OCI-LY7 (cell line): Measurements from ENCODE around the gene CDH12. TPM values are rescaled to one million over a fixed set of nuclear protein-coding genes. Genes with fewer than 3 reads are reported as not detected.

ENCODE experiments used
- BruUV-seq: library from RNA; stranded (reverse); fragments of 400-500 nt; replicated peaks from 2 replicates; lab custom pipeline; 2021; lab: Mats Ljungman, UMichigan
- CTCF ChIA-PET: fragments of 300-600 bp; sonication (Branson Sonifier 250); formaldehyde crosslinking; loops from one replicate; lab custom pipeline; 2022; ENCODE audit warnings: antibody characterized with exemption; ENCODE audit not compliant: unreplicated experiment; lab: Charles Lee
- POLR2A ChIA-PET: fragments of 300-600 bp; sonication (Branson Sonifier 250); formaldehyde crosslinking; loops from one replicate; lab custom pipeline; 2022; ENCODE audit warnings: antibody characterized with exemption; lab: Charles Lee
- DNase-seq: peaks from one replicate; pipeline ENCODE4 v3.0.0-alpha.2; 2015; ENCODE audit warnings: low spot score
- H2AFZ ChIP-seq: fragments of 200-600 bp; sonication (generic), shearing (Covaris generic); 2 replicates; pipeline ENCODE4 v1.6.1; 2014; ENCODE audit warnings: mild to moderate bottlenecking, antibody characterized with exemption, low read length, moderate library complexity
- H3K27ac ChIP-seq: fragments of 200-600 bp; sonication (generic); 2 replicates; pipeline ENCODE4 v1.5.1; 2014; ENCODE audit warnings: mixed run types, low read depth, mild to moderate bottlenecking, moderate library complexity, low read length, inconsistent platforms; ENCODE audit not compliant: poor library complexity, severe bottlenecking
- H3K36me3 ChIP-seq: fragments of 200-600 bp; sonication (generic); 2 replicates; pipeline ENCODE4 v1.6.1; 2014; ENCODE audit warnings: mild to moderate bottlenecking, antibody characterized with exemption, low read length, moderate library complexity, mixed read lengths; ENCODE audit not compliant: insufficient read depth
- H3K4me1 ChIP-seq: fragments of 200-600 bp; sonication (generic); 2 replicates; pipeline ENCODE4 v1.5.1; 2014; ENCODE audit warnings: mild to moderate bottlenecking, low read length; ENCODE audit not compliant: insufficient read depth, poor library complexity, severe bottlenecking
- H3K4me2 ChIP-seq: fragments of 200-600 bp; sonication (generic); 2 replicates; pipeline ENCODE4 v1.6.1; 2014; ENCODE audit warnings: mild to moderate bottlenecking, low read length
- H3K4me3 ChIP-seq: fragments of 200-600 bp; sonication (generic); 2 replicates; pipeline ENCODE4 v1.5.1; 2014; ENCODE audit warnings: mild to moderate bottlenecking, low read depth, low read length; ENCODE audit not compliant: poor library complexity, severe bottlenecking
- H3K79me2 ChIP-seq: fragments of 200-600 bp; sonication (generic); 2 replicates; pipeline ENCODE4 v1.6.1; 2016; ENCODE audit warnings: low read depth, mild to moderate bottlenecking, low read length, moderate library complexity, mixed read lengths; ENCODE audit not compliant: insufficient read depth
- H3K9me2 ChIP-seq: fragments of 200-600 bp; sonication (generic); 2 replicates; pipeline ENCODE4 v1.6.1; 2016; ENCODE audit warnings: mild to moderate bottlenecking, low read length, mixed read lengths; ENCODE audit not compliant: insufficient read depth
- H3K9me3 ChIP-seq: fragments of 200-600 bp; sonication (generic); 2 replicates; pipeline ENCODE4 v1.6.1; 2014; ENCODE audit warnings: mild to moderate bottlenecking, mixed run types, low read length, mixed read lengths
- H4K20me1 ChIP-seq: fragments of 200-600 bp; sonication (generic); 2 replicates; pipeline ENCODE4 v1.6.1; 2014; ENCODE audit warnings: mild to moderate bottlenecking, antibody characterized with exemption, low read length, moderate library complexity, mixed read lengths; ENCODE audit not compliant: insufficient read depth
- EZH2phosphoT487 ChIP-seq: fragments of 200-600 bp; sonication (generic); IDR thresholded peaks from 2 replicates; pipeline ENCODE4 v1.6.1; 2018; ENCODE audit warnings: low read depth, borderline replicate concordance, mild to moderate bottlenecking, mixed run types, antibody characterized with exemption, low read length, moderate library complexity, mixed read lengths
- intact Hi-C: fragments of 100-400 bp; cut with micrococcal nuclease; formaldehyde crosslinking; loops from one replicate; pipeline ENCODE4 v1.10.0; 2022; ENCODE audit not compliant: unreplicated experiment
- total RNA-seq, 2 experiments: library from RNA; depleted of rRNA in 1 of 2; stranded (reverse); fragments of >200 nt in 1 of 2; shearing (Covaris generic) in 1 of 2; gene quantifications; 2 replicates each; pipeline ENCODE4 v1.2.3, GENCODE V29; 2014 to 2022
- TF ChIP-seq, protein P1 (sequence below): fragments of 200-600 bp; sonication (generic); conservative IDR thresholded peaks from 2 replicates; pipeline ENCODE4 v1.5.1; 2014; ENCODE audit warnings: mild to moderate bottlenecking, antibody characterized with exemption, low read length, moderate library complexity, mixed read lengths

Gene CDH12
- total RNA-seq, 2 experiments from 2014 or later: not detected

DNA sequence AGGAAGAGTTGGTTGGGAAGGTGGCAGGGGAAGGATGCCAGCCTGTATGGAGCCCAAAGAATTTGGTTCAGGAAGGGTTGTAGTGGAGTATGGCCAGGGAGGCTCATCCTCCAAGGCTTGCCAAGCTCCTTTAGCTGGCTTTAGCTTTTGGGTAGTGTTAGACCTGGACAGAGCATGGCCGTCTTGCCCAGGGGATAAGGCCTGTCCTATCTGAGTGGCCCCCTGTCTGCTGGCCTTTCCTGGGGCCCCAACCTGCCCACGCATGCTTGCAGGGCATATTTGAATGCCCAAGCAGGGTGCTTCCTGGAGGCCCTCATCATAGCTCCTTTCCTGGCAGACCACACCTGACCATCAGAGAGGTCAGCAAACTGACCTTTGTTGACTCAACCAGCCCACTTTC lies 227.7 kb downstream of the CDH12 start:
- Histone ChIP-seq H3K27ac (no peak overlapping the region), H2AFZ (no peak overlapping the region), H3K4me1 (no peaks in the 10 kb centered on the region), H3K4me2 (no peak overlapping the region), H3K4me3 (no peak overlapping the region), H4K20me1 (no peaks in the 10 kb centered on the region), H3K79me2 (no peaks in the 10 kb centered on the region), H3K9me2 (no peaks in the 10 kb centered on the region), H3K9me3 (no peaks in the 10 kb centered on the region), H3K36me3 (no peaks in the 10 kb centered on the region)
- POLR2A ChIA-PET: no interaction called here
- TF ChIP-seq EZH2phosphoT487: no peak
- TF ChIP-seq, protein P1, sequence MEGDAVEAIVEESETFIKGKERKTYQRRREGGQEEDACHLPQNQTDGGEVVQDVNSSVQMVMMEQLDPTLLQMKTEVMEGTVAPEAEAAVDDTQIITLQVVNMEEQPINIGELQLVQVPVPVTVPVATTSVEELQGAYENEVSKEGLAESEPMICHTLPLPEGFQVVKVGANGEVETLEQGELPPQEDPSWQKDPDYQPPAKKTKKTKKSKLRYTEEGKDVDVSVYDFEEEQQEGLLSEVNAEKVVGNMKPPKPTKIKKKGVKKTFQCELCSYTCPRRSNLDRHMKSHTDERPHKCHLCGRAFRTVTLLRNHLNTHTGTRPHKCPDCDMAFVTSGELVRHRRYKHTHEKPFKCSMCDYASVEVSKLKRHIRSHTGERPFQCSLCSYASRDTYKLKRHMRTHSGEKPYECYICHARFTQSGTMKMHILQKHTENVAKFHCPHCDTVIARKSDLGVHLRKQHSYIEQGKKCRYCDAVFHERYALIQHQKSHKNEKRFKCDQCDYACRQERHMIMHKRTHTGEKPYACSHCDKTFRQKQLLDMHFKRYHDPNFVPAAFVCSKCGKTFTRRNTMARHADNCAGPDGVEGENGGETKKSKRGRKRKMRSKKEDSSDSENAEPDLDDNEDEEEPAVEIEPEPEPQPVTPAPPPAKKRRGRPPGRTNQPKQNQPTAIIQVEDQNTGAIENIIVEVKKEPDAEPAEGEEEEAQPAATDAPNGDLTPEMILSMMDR: no peak
- no TSS peak for BruUV-seq
- no peak for DNase-seq
- CTCF ChIA-PET: no interaction called here
- intact Hi-C loops: no loop called here

DNA sequence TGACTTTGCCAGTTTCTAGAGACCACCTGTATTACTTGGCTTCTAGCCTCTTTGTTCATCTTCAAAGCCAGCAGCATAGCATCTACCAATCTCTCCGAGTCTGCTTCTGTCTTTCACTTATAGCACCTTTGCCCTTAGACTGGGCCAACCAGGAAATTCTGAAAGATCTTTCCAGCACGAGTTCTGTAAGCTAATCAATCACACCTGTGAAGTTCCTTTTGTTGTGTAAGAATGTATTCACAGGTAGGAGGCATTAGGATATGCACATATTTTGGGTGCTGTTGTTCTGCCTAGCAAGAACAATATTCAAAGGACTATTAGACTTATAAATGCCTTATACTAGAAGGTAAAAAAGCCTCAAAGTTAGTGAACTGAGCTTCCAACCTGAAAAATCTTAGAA lies 232.1 kb downstream of the CDH12 start:
- DNase-seq: no peak
- Histone ChIP-seq H3K27ac (no peak overlapping the region), H2AFZ (no peak overlapping the region), H3K9me3 (no peaks in the 10 kb centered on the region), H3K79me2 (no peaks in the 10 kb centered on the region), H3K4me2 (no peak overlapping the region), H3K36me3 (no peaks in the 10 kb centered on the region), H4K20me1 (no peaks in the 10 kb centered on the region), H3K4me1 (no peaks in the 10 kb centered on the region), H3K9me2 (no peaks in the 10 kb centered on the region), H3K4me3 (no peak overlapping the region)
- CTCF ChIA-PET: no interaction called here
- intact Hi-C loops: no loop called here
- POLR2A ChIA-PET: interaction anchor here (1.4 kb wide), 1 partner anchor 69 kb away, joined by 3 read pairs; no protein-coding TSS in a partner anchor
- BruUV-seq: no TSS peak
- TF ChIP-seq, protein P1: no peak

DNA sequence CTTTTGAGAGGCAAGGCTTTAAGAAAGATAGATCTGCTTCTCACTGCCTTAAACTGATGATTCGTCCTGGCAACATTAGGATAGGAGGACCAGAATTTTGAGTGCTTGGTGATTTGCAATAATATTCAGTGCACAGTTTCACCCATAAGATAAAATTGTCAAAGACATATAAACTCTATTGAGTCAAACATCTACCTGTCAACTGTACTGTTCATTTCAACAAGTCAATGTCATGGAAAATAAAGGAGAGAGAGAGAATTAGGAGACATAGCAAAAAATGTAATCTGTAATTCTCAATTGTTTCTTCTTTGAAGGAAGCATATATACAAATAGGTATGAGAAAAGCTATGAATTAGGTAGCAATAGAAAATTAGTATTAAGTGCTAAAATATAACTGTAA lies 237.2 kb downstream of the CDH12 start:
- Histone ChIP-seq H3K4me3 (no peak overlapping the region), H3K36me3 (no peaks in the 10 kb centered on the region), H3K9me2 (no peaks in the 10 kb centered on the region), H3K4me1 (no peaks in the 10 kb centered on the region), H3K27ac (no peak overlapping the region), H3K9me3 (no peaks in the 10 kb centered on the region; the same call in 1 of the 2 replicates), H3K4me2 (no peak overlapping the region), H4K20me1 (no peaks in the 10 kb centered on the region), H3K79me2 (no peaks in the 10 kb centered on the region), H2AFZ (no peak overlapping the region)
- TF ChIP-seq, protein P1: no peak
- no peak for TF ChIP-seq EZH2phosphoT487
- no TSS peak for BruUV-seq
- POLR2A ChIA-PET: no interaction called here
- intact Hi-C loops: no loop called here
- CTCF ChIA-PET: no interaction called here
- DNase-seq: no peak
